Stimulated activated CD8-positive, alpha-beta memory T cell treated with anti-CD3 and anti-CD28 coated beads, Interleukin-7, amount 100 ng/mL, for 1 hour (primary cell): ENCODE results near the gene FGD1.
"Not testable (repeated sequence)": the region's sequence is repeated elsewhere in the genome, so short reads cannot be mapped to it uniquely, and the experiment has no call there.

Source experiments
- DNase-seq, 2 donors: peaks; one replicate each; pipeline ENCODE4 v3.0.0-alpha.2; 2020; ENCODE audit warnings: low read depth in 2 of 2

Gene FGD1

DNA sequence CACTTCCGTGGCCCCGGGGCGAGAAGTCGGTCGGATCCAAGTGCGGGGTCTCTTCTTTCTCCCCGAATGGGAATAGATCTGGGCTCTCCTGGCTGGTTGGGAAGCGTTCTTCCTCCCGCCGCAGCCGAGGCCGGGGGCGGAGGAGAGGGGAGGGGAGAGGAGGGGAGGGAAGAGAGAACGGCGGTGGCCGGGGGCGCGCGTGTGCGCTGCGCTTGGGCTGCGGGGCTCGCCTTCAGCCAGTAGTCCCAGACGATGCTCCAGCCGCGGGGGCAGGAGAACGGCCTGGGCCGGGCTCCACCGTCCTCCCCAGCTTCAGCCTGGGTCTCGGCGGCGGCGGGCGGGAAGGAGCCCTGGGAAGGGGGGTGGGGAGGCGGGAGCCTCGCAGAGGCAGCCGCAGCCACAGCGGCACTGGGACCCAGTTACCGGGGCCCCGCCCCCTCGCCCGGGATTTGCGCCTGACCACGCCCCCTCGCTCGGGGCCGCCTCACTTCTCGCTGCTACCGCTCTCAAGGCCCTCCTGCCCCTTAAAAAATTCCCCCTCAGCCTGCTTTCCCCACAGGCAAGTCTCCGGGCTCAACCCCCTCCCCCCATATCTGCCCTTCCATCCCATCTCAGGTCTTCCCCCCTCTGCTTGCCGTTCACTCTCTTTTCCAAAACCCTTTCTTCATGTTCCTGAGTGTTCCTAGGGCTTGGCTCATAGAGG lies at the start of gene FGD1:
Gene FGD1 (minus strand): TSS at position 421 of the 703 bp plus-strand sequence. CDS start 802 bp downstream, outside the sequence.
- DNase-seq: peak in 1 of 2 donors; percentile 1

DNA sequence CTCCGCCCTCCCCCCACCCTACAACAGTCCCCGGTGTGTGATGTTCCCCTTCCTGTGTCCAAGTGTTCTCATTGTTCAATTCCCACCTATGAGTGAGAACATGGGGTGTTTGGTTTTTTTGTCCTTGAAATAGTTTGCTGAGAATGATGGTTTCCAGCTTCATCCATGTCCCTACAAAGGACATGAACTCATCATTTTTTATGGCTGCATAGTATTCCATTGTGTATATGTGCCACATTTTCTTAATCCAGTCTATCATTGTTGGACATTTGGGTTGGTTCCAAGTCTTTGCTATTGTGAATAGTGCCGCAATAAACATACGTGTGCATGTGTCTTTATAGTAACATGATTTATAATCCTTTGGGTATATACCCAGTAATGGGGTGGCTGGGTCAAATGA lies 46.2 kb upstream of the FGD1 start:
- DNase-seq: not testable (repeated sequence)

DNA sequence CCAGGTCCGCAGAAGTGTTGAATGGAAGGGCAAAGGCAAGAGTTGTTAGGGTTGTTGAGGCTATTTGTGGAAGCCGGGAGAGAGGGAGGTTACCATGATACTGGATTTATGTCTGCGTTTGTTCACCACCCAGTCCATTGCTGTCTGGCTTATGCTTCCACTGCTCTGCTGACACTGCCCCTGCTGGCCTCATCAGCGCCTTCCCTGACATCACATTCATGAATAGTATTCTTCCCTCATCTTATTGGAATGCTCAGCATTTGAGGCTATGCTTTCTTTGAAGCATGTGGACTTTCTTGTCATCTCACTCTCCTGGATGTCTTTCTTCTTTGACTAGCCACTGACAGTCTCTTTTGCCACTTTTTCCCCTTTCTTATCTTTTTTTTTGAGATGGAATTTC lies 44.3 kb upstream of the FGD1 start:
- no peak for DNase-seq

DNA sequence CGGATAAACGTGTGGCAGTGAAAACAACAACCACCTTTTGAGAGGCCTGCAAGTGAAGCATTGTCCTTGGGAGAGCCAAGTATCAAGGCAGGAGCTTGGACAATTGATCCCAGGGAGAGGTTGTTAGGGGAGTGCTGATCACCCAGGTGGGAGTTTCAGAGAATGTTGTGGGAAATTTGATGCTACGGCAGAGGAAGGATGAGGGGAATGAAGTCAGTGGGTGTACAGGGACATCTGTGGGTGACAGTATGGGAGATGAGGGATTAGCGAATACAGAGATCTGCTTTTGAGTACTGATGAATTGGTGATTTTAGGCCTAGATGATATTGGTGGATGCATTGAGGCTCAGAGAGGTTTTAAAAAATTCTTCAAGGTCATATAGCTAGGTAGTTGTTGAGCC lies 38.2 kb upstream of the FGD1 start:
- DNase-seq: no peak

DNA sequence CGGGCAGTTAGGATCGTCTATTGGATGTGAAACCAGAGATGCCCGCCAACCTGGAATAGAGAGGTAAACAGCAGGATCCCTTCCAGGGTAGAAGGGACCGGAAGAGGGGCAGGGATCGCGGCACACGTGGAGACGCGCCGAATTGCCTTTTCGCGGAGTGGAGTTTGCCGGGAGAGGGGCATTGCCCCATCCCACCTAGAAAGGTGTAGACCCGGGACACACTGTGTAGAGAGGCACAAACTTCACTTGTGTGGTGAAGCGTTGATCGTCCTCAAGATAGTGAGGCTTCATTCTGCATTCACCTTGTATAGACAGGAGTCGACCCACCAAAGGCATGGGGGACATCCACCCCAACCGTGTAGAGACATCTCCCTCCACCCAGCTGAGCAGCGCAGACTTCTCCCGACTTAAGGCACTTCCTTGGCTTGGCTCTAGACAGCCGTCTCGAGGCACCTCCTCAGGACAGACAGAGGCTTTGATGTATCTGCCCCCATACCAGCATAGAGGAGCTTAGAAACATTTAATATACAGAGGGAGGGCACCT lies 34.4 kb upstream of the FGD1 start:
- no peak for DNase-seq

DNA sequence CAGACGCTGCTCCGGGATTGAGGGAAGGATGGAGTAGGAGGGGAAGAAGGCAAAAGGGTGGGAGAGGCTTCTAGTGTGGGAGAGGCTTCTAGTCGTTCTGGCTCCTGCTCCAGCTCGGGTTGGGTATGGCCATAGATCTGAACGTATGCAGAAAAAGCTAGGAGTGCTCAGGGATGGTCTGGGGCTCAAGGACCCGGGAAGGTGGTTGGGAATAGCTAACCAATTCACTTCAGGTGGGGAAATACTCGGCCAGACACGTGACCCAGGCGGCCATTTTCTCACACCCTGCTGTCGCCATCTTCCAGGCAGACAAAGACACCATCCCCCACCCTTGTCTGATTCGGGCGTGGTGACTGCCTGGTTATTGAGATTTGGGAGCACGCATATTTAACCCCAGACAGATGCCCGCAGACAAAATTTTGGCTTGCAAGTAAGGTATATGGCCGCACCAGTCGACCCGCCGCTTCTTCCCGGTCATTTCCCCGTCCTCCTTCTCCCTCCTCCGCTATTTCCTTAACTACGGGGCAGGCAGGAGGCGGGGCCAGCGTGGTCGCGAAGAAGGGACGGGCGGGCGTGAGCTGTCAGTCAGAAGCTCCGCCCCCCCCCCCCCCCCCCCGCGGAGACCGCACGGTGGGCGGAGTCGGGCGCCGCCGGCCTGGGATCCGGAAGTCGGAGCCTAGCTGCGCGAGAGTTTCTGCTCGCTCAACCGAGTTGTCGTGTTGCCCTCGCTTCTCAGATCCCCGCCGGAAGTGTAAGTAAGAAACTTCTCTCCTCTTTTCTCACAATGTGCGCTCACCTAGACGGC lies 33.7 kb upstream of the FGD1 start, which contains the start of gene GNL3L:
Gene GNL3L (plus strand): TSS at position 668 of the 805 bp plus-strand sequence. CDS start 2,348 bp downstream, outside the sequence.
- DNase-seq: peak; percentile 57 to 64

DNA sequence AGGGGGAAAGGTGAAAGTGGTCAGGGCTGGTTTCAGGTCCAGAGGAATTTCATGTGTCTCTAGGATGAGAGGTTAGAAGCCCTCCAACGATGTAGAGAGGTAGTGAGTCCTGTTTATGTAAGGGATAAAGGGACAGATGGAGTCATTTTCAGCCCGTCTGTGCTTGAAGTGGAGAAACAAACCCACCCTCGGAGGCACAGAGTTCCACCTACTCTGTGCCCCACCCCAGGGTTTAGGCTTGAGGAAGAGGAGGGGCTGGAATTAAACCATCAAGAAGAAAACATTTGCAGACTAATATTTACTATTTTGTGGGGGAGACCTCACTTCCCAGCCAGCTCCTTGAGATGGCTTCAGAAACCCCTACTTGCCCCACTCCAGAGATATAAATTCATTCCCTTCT lies 33.1 kb upstream of the FGD1 start:
- DNase-seq: no peak

DNA sequence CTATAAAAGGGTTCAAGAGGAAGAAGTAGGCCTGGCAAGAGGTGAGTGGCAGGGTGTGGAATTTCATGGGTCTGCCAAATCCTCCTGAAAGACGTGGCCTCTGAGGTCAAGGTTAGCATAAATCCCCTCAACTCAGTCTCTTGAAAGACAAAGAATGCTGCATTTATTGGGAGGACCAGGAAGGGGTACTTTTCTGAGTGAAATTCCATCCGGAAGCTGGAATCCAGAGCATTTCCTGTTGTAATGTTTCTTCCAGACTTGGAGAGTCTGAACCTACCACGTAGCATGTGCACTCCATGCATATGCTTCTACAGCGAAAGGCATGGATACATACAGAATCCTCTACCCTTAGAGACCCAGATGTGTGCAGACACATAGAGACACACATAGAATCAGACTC lies 13.4 kb upstream of the FGD1 start:
- DNase-seq: no peak

DNA sequence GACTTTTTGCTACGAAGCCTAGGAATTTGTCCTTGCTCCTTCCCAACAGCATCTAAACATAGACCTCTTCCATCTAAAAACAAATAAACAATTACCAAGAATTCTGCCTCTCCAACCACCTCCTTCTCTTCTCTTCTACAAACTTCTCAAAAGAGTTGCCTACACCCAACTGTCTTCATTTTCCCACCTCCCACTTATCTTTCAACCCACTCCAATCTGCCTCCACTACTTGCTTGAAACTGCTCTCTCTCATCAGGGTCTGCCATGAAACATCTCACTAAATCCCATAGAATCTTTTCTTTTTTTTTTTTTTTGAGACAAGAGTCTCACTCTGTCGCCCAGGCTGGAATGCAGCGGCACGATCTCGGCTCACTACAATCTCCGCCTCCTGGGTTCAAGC lies 902 bp upstream of the FGD1 start:
- DNase-seq: no peak

DNA sequence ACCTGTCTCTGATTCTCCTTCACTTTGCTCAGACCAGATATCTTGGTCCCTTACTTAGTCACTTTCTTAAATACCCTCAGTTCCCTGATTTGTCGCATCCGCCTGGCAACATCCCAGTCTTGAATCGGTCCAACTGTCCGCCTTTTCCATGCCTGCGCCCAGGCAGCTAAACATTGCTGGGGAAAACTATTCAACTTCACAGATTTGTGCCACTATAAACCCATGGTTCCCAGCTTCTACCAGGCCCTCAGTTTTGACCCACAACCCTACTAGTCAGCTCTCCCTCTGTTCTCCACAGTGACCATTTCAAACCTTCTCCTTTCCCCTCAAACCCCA lies 451 bp upstream of the FGD1 start:
- DNase-seq: no peak

DNA sequence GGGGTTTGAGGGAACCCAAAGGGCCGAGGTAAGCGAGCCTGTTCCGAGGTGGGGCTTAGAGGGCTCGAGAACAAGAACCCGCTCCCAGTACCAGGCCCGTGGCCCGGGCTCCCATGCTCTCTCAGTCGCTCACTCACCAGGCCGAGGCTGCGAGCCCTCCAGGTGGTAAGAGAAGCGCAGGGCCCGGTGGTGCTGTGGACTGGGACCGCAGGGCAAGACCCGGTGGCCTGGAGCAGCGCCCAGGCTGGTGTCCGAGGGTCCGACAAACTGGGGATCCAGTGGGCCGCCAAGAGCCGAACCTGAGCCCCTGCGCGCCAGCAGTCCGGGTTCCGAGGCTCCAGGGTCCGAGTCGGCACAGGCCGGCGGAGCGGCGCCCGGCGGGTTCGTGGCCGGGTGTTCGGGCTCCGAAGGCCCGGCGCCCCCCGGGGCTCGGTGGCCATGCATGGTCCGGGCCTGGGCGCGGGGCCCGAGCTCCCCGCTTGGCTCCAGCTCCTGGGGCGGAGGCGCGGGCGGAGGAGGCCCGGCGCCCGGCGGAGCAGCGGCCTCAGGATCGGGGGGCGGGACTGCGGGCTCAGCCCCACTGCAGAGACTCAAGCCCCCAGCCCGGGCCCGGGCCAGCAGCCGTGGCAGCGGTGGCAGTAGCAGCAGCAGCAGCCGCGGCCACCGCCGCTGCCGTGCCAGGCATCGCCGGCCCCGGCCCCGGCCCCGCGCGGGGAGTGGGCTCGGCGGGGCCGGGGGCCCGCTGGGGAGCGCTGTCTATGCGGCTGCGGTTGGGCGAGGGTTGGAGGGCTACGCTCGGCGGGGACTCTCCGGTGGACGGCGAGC lies 833 bp downstream of the FGD1 start:
- no peak for DNase-seq

DNA sequence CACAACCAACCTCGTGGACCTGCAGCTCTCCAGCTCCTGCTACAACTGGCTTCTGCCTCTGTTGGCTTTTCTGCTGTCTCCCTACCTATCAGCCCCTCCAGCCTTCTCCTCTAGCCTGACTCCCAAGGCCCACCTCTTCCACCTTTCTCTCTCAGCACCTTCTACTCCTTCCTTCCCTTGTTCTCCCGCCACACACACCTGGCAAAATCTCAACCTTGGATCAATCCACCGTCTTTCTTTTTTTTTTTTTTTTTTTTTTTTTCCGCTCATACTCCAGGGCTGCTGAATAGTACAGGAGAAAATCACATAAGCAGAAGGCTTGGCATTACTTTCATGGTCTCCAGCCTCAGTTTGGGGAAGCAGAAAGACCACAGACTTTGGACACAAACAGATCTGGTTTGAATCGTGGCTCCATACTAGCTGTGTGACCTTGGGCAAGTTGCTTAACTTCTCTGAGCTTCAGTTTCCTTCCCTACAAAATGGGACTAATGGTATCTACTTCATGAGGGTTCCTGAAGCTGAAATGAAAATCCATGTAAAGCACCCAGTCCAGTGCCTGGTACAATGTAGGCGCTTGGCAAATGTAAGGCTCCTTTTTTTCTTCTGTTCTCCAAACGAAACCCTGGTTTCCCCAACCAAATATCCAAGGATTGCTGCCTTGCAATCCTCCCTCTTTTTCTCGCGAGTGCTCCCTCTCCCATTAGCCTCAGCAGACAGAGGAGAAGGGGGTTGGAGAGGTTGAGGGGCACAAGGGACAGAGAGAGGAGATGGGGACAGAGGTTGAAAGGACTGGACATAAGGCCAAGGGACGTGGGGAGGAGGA lies 1.7 kb downstream of the FGD1 start:
- no peak for DNase-seq

DNA sequence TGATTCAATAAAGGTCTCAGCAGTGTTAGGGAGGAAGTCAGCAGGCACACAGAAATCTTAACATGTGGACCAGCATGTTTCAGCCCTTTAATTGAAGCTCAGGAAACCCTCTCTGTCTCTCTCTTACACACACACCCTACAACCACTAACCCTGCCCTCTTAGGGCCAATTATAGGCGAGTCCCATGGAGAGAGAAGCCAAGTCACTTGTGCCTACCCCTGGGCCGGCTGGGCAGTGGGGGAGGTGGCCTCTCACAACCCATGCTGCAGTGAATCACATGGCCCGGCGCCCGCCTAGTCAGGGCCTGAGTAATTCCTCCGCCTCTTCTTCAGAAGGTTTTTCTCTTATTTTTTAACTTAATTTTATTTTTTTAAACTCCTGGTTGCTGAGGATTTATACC lies 3.7 kb downstream of the FGD1 start:
- DNase-seq: no peak

DNA sequence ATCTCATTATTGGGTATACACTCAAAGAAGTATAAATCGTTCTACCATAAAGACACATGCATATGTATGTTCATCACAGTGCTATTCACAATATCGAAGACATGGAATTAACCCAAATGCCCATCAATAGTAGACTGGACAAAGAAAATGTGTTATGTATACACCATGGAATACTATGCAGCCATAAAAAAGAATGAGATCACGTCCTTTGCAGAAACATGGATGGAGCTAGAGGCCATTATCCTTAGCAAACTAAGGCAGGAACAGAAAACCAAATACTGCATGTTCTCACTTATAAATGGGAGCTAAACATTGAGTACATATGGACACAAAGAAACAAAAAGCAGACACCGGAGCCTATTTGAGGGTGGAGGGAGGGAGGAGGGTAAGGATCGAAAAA lies 6.2 kb downstream of the FGD1 start:
- DNase-seq: not testable (repeated sequence)

DNA sequence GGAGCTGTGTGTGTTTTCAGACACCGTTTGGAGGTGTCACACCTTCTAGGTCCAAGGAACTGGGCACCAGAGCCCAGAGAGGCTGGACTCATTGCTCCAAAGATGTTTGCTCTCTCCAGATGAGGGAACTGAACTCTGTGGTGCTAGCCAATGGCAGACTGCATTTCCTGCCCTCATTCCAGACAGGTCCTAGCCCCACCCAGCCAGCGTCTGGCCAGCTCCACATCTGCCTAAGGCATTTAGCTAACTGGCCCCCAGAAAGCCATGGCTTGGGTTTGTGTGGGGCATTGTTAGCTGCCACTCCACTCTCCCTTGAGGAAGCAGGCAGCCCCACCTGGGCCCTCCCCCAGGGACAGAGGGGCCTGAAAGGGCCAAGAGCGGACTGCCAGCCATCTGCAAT lies 11.4 kb downstream of the FGD1 start:
- DNase-seq: no peak

DNA sequence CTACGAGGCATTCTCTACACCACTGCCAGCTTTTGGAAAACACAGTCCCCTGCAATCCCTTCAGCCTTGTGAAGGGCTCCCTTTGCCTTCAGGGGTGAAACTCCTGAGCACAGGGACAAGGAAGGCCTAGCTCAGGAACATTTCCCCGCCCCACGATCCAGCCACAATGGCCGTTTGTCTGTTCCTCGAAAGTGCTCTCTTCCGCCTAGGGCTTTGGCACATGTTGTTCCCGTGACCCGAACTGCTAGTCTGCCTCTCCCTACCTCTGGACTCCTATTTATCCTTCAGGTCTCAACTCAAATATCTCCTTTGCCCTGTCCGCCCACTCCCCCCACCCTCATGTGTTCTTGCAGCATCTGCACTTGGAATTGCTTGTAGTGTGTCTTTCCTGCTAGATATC lies 12.1 kb downstream of the FGD1 start:
- DNase-seq: no peak

DNA sequence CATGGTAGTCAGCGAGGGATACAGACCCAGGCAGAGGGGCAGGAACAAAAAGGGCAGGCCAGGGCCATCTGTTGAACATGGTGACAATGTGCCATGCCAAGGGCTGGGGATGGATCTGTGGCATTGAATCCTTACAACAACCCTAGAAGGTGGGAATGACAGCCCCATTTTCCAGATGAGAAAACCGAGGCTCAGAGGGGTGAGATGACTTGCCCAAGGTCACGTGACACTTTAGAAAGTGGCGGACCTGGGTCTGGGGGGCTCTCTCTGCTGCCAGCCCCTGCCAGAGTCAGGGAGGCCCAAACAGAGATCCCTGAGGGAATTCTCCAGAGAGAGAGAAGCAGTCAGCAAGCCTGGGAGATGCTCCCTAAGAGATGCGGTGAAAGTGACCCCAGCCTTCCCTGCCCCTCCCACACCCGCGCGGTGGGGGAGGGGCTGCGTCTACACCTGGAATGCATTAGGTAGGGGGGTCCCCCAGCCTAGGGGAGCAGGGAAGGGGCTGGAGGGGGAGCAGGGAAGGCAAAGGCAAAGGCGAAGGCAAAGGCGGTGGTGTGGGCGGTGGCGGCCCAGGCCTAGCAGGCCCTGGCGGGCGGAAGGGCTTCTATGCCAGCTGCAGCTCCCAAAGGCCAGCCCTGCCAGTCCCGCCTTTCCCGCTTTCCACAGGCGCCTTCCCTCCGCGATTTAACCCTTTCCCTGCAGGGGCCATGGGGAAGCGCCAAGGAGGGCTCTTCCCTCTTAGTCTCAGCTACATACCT lies 13.0 kb downstream of the FGD1 start:
- DNase-seq: no peak

DNA sequence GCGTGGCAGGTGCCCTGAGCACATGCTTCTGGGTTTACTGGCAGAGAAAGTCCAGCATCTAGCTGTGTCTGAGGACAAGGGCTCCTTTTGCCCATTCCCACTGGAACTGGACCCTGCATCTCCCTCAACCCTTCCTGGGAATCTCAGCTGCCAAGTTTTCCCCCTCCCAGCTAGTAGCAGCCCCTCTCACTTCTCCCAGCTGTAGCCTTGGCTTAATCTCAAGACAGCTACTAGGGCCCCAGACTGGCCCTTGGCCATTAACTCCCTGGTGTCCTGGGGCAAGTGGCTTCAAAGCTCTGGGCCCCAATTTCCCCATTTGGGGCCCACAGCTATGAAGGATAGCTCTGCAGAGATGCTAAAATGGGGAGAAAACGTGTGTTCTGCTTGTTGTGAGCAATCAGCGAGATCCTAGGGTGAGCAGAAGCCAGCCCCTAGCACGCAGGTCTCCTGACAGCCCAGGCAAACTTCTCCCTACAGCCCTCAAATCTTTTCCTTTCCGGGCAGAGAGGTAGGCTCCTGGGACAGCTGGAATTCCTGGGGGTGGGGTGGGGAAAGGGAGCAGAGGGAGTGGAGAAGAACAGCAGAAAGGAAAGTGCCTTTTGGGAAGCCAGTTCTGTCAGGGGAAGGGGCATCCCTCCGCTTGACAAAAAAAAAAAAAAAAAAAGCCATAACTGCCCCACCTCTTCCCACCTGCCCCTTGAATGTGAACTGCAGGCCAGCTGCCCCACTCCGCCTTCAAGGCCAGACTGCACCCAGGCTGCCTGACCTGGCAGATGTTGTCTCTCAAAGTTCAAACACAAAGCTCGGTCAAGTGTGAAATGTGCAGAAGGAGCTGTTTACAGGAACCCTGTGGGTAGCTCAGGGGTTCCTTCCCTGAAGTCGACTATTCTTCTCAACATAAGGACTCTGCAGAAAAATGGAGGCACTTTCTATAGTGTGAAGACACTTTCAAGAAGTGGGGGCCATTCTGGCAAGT lies 16.6 kb downstream of the FGD1 start:
- DNase-seq: no peak
